Fibroblast of upper back skin (primary cell): ENCODE measurements around the gene CNTN6.

Source experiments
- DNase-seq: peaks from one replicate; pipeline ENCODE4 v3.0.0-alpha.2; 2013

The CNTN6 gene

DNA sequence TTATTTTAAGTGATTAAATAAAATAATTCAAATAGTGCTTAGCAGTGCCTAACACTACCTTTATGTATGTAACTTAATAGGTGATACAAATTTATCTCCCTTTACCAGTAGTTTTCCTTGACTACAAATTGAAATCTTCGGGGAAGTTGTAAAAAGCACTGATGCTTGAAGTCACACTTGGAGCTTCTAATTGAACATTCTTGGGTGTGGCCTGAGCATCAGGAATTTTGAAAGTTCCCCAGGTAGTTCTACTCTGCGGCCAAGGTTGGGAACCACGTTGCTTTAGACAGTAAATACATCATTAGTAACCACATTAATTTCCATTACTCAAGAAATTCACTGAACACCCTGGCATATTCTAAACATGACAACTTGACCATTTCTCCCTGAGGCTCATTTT is 351.4 kb downstream of the CNTN6 start:
- DNase-seq = no peak

DNA sequence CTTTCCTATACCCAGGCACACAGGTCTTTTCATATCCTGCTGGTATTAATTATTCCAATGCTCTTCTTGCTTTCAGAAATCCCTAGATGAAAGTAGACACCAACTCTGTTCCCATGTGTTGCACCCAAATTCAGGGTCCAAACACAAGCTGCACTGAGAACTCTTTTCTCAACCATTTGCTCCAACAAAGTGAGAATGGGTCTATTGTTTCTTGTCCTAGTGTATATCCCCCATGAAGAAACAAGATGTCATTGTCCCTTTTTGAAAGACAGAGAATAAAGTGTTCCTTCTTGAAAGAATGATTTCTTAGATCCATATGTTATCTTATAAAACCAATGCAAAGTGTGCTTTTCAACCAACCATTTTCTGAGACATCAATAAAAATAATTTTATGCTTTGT is 353.7 kb downstream of the CNTN6 start:
- DNase-seq = no peak

DNA sequence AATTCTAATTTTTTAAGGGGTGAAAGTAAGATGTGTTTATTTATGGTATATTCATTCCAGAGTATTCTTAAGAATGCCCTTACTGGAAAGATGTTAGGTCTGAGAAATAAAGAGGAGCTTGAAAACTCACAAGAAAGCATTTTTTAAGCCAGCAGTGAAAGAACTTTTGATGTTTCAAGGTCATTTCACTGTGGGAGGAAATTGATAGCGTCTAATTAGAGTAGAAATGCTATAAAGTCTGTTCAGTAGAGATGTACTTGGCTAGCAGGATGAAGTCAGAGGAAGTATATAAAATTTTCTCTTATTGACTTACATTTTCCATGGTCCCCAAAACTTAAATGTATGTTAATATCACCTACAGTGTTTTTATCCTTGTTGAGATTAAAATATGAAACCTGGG is 354.6 kb downstream of the CNTN6 start:
- DNase-seq = no peak

DNA sequence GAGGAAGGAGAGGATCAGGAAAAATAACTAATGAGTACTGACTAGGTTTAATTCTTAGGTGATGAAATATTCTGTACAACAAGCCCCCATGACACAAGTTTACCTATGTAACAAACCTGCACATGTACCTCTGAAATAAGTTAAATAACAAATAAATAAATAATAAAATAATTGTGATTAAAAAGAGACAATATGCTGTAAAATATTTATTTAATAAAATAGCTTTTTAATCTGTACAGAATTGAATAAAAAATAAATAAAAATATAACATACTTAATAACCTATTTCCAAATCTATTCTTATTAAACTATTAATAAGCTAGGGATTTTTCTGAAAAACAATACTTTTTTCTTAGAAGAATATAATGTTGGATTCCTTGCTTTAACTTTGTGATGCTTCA is 355.6 kb downstream of the CNTN6 start:
- no peak for DNase-seq
